Measurements from ENCODE around the gene NBDY. TPM values are rescaled to one million over a fixed set of nuclear protein-coding genes. Genes with fewer than 3 reads are reported as not detected.

The NBDY gene
- polyA plus RNA-seq, 2 of the 4 experiments (the other 2 are of a cell fraction), result 48.0 to 64.8 TPM

DNA sequence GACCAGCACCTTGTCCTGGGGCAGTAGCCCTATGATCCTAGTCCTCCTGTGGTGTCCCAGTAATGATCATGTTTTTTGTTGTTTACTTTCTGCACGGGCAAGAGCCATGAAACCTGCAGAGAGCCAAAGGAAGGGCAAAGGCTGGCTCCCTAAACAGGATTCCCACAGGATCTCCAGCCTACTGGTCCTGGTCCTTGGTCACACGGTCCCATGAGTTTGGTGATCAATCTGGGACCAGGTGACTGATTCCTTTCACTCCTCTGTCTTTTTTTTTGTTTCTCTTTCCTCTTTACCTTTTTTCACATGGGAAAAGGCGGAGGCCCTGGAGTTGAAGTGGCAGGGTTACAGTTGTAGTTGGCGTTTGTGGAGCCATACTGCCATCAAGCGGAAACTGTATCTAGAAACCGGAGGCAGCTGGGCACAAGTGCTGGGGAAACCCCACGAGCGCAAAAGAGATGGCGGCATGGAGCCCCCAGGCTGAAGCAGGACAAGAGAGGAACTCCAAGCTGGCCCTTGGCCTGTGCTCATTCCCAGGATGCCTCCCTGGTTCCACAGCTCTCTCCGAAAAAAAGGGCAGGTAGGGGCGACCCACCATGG is 34.6 kb downstream of the NBDY start:
- H3K4me1 ChIP-seq, result 0 out of 3 replicates have a peak, but pooled peaks cover 8% of the 10 kb centered on the region
- DNase-seq (ENCODE audit: low read depth in 1 of 2, low spot score in 1 of 2) (no peak), FAIRE-seq (no peak), ATAC-seq (no peak)
- TF ChIP-seq HES2 (IDR thresholded peaks at IDR 0.05) (no peak), SREBF2 (IDR thresholded peaks at IDR 0.05) (no peak), SMC3 (IDR thresholded peaks at IDR 0.05) (no peak), MAZ (IDR thresholded peaks at IDR 0.05; ENCODE audit: borderline replicate concordance, low read depth, low read length) (no peak), RNF2 (IDR thresholded peaks at IDR 0.05; ENCODE audit: borderline replicate concordance, low read depth) (no peak), NFE2L2 (conservative IDR thresholded peaks at IDR 0.05; ENCODE audit: low read length) (no peak), HEYL (CRISPR knock-in tag; IDR thresholded peaks at IDR 0.05) (no peak), BCL3 (IDR thresholded peaks at IDR 0.05) (no peak), MYC (IDR thresholded peaks at IDR 0.05; ENCODE audit: borderline replicate concordance, low read length) (no peak), TP53 (CRISPR knock-in tag; IDR thresholded peaks at IDR 0.05) (no peak), BHLHE40 (IDR thresholded peaks at IDR 0.05; ENCODE audit: low read depth, low read length) (no peak), POLR2AphosphoS2 (conservative IDR thresholded peaks at IDR 0.05; ENCODE audit: low read length) (no peak), NR3C1 (IDR thresholded peaks at IDR 0.05) (no peak), CBX8 (IDR thresholded peaks at IDR 0.05) (no peak), CTCF (IDR thresholded peaks at IDR 0.05) (no peak), JUN (IDR thresholded peaks at IDR 0.05) (no peak)
- POLR2A ChIA-PET, result no interaction called here
- no peak overlapping the region for H3K4me3 ChIP-seq
- H3K4me2 ChIP-seq, result no peak overlapping the region
- CTCF ChIA-PET, result interaction anchor here (0.6 to 5.5 kb wide), 2 partner anchors 215 to 760 kb away, joined by 3 to 28 read pairs; no protein-coding TSS in a partner anchor
- no peaks in the 10 kb centered on the region for H3K9me3 ChIP-seq
- H3K27ac ChIP-seq, result no peak overlapping the region
- 74% methylated on average over 11 of the region's 11 CpGs for WGBS (ENCODE audit: missing lambda C conversion rate)

DNA sequence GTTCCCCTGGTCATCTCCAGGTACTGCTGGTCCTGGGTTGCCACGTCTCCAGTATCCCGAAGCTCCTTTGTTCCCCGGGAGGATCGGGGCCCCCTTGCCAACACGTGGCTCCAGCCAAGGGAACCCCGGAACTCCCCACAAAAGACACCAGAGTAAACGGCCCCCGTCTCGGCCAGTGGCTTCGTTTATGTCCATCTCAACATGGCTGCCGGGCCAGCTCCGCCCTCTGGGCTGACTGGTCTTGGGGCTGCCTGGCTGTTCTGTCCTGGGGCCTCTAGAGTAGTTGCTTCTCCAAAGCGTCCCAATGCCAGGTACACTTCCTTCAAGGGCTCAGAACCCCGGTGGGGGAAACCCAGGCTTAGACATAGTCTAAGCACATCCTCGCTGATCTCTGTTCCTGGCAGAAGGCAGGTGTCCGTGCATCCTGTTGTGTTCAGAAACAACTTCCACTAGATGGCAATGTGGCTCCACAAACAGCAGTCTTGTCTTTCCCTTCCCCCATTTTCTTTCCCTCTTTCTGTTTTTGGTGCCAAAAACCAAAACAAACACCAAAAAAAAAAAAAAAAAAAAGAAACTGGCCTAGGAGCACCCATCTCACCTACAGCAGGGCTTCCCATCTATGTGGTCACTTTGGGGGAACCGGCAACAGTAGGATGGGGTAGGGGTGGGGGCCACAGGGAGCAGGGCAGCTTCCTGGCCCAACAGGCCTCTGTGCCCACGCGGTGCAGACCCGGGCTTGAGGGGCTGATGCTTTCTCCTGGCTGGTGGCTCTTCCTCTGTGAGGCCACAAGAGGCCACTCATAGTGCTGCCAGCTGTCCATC is 35.3 kb downstream of the NBDY start:
- Histone ChIP-seq H3K27ac (peak overlapping the region in 1 of 2 experiments; percentile 60; a peak in 1 of 6 replicates), H3K4me2 (no peak overlapping the region), H3K4me3 (no peak overlapping the region), H3K9me3 (no peaks in the 10 kb centered on the region), H3K4me1 (0 out of 3 replicates have a peak, but pooled peaks cover 8% of the 10 kb centered on the region)
- ChIA-PET POLR2A (interaction anchor here (0.6 kb wide), 1 partner anchor 1133 kb away, joined by 3 read pairs; no protein-coding TSS in a partner anchor), CTCF (interaction anchor here (0.6 to 5.5 kb wide), 3 partner anchors 163 to 760 kb away, joined by 3 to 28 read pairs (median 5); no protein-coding TSS in a partner anchor)
- 50% methylated on average over 11 of the region's 20 CpGs for WGBS (ENCODE audit: missing lambda C conversion rate)
- ATAC-seq (peak; percentile 44 to 87; a peak in 4 of 6 replicates), FAIRE-seq (peak; percentile 88), DNase-seq (ENCODE audit: low read depth in 1 of 2, low spot score in 1 of 2) (peak; percentile 43 to 73)
- TF ChIP-seq CHD2 (IDR thresholded peaks at IDR 0.05; ENCODE audit: low read length, partially characterized antibody) (no peak), SMC3 (IDR thresholded peaks at IDR 0.05) (0 out of 3 replicates have a peak, but pooled peaks have one; percentile 31), RAD21 (conservative IDR thresholded peaks at IDR 0.05 in 1 of 2, IDR thresholded peaks at IDR 0.05 in 1 of 2) (peak; percentile 69 to 71), CTCF (IDR thresholded peaks at IDR 0.05) (peak; percentile 61)
